HG03139 (cell line): ENCODE data around the gene SLC25A13.

ENCODE experiments used
- ATAC-seq: cut with Tn5 transposase; IDR thresholded peaks from one replicate; pipeline ENCODE4 v1.9.1; 2021; ENCODE audit not compliant: unreplicated experiment

SLC25A13 gene

DNA sequence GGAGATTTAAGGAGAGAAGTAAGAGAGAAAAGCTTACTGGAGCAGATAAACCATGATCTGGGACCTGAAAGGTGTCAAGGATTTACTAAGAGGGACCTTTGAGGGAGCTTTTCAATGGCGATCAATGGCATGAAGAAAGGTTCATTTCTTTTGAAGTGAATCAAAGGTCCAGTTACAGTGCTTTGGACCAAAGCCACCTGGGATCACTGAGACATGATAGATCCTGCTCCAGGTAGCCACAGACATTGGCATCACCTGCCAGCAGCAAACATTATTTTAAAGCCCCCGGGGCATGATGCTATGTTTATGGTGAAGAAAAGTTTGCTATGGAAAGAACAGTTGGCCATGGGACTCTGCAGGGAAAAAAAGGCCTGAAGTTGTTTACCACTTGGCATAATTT is 109.4 kb downstream of the SLC25A13 start:
- no peak for ATAC-seq

DNA sequence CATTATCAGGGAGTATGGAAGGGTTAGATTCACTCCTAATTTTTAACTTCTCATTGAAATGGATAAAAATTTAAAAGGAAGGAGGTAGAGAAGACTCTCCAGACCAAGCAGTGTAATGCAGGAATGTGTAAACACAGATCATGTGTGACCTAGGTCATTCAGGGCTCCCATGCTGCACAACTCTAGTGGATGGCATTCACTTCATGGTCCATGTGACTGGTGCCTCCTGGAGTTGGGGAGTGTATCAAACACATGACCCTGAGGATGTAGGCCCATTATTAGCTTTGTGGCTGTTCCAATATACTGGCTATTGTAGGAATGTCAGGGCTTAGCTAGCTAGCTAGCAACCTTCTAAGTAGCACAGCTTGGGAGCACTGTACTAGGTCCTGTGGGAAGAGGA is 109.9 kb downstream of the SLC25A13 start:
- ATAC-seq = no peak

DNA sequence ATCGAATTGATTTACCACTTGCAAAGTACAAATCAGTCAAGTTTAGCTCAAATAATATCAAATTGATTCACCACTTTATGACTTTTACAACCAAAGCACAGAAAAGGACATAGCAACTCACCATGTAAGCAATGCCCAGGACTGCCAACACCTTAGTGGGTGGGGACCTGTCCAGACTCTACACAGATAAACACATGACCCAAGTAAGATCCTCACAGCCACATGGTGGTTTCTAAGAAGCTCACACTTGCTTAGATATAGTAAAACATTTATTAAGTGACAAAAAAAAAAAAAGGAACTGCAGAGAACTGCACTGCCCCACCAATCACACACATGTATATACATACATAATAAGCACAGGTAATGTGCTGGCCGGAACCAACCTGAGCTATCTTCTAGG is 116.2 kb downstream of the SLC25A13 start:
- ATAC-seq = no peak

GRCh38 chr7:96204601-96205000 is 117.3 kb downstream of the SLC25A13 start:
- no peak for ATAC-seq

DNA sequence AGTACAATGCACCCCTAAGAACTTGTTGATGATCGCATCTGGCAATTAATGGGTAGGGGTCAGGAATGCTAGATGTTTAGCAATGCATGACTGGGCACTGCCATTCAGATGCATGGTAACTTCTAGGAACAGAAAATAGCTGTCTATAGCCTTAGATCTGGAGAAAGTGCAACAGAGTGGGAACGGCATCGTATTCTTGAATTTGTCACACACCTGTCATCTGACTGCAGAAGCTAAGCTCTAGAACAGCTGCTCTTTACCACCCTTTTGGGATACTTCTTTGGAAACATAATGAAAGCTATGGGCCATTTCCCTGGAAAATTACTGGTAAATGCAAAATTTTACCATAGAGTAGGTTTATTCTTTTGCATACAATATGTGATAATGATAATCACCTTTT is 118.1 kb downstream of the SLC25A13 start:
- no peak for ATAC-seq

DNA sequence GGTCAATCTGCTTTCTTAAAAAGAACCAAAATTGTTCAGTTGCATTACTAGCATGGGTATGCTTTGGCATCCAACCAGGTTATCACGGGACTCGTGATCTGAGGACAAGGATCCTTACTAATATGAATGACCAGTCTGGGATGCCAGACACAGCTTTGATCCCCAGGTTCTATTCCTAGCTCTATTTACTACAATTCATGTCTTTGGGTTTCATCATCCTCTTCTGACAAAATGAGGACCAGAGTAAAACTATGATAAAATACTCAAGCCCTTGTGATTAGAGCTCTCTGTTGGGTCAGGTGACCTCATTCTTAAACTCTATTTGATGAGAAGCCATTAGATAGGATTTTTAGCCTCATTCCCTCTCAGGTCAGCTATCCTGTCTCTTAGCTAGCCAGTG is 119.8 kb downstream of the SLC25A13 start:
- ATAC-seq = no peak

- no peak for ATAC-seq
Measured at GRCh38 chr7:96200740-96201139, 121.2 kb downstream of the SLC25A13 start.

DNA sequence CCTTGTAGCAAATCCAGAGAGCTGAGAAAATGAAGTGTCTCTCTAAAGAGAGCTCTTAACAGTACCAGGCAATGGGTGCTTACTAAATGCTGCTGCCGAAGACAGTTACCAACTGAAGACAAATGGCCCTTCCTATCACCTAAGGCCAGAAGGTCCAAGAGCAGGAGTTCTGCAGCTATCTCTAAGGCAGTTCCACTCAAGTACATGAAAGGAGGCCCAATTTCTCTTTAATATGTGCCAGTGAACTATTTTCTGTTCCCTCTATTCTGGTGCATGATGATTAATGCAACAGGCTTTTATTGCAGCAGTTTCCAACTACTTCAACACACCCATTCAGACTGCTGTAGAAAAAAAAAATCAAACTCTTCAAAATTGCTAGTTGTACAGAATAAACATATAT is 122.5 kb downstream of the SLC25A13 start:
- no peak for ATAC-seq

DNA sequence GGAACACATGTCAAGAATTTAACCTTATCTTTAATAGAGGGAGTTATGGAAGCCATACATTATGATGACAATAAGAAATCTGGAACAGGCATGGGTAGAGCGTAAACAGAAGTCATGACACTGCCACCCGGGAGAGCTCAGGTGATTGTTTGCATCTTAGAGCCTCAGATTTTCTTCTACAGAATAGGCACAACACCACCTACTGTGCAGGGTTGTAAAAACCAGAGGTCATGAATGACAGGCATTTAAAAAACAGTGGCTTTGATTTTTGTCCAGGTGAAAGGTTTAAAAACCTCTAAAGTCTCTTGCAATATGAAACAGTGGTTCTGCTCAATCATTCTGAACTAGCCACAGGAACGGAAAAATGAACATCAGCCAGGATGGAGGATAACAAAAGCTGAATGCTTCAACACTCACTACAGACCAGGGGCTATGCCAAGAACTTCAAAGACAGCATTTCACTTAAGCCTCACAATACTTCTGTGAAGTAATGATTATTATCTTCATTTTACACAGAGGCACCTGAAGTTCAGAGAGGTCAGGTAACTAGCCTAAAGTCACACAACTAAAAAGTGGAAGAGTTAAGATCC is 123.8 kb downstream of the SLC25A13 start:
- ATAC-seq = no peak

GRCh38 chr7:96196676-96197075 is 125.2 kb downstream of the SLC25A13 start:
- ATAC-seq = no peak

DNA sequence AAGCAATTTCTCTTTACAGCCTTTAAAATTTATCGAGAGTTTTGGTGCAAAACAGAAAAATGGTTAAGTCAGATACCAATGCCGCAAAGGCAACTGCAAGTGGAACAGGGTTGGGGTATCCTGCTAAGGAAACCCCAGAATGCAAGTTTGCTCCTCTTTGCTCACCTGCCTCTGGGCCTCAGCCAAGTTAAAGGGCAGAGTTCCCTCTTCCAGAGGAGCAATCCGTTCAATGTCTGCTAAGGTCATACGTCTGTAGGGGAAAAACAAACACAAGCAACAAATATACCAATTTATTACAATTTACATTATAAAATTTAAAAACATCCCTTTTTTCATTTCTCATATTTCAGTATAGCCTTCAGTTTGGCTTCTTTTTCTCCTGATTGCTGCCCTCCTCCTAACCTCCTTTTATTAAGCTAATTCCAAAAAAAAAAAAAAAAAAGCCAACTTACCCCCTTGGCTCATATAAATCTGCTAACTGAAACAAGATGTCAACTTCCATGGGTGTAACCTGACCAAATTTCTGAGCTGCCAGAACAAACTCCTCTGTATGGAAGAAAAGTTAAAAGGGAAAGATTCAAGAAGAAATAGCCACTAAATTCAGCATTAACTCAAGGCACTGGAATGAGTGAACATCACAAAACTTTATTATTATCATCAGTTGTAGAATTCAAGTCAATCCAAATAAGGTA is 132.6 kb downstream of the SLC25A13 start:
- ATAC-seq = no peak

- ATAC-seq = no peak
Measured at GRCh38 chr7:96188591-96188991, 133.3 kb downstream of the SLC25A13 start.

DNA sequence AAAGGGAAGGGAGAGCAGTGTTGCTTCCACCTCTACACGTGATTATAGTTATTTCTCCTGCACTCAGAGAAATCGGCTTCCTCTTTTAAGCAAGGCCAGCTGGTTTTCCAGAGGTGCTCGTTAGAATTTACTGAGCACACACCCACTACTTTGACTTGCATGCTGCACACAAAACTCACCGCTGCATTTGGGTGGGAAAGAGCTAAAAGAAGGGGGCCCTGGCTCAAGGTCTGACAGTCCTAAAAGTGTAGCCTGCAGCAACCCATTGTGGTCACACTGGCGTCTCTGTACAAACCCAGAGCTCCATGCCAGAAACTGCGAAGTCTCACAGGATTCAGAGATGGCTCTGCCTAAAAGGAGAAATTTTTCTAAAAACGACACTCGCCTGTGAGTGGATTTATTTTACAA is 133.7 kb downstream of the SLC25A13 start:
- no peak for ATAC-seq

- no peak for ATAC-seq
Measured at GRCh38 chr7:96187735-96188134, 134.2 kb downstream of the SLC25A13 start.

- no peak for ATAC-seq
Measured at GRCh38 chr7:96184783-96185182, 137.1 kb downstream of the SLC25A13 start.

DNA sequence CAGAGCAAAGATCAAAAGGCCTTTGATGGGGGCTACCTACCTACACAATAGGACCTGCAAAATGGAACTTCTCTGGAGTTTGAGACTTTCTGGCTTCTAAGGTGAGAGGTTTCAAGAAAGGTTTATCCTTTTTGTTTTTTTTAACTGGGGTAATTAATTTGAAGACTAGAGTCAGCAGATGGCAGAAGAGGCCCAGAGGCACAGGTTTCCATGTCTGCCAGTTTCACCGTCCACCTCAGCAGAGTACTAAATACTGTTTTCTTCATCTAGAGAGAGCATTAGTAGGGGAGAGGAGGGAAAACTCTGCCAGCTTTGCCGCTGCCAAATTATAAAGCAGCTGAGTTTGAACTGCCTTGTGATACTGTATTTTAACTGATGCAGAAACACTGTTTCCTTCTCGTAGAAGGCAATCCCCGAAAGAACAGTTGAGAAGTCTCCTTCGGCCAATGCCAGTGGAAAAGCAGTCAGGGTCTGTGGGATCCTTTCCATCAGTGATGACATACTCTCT is 138.7 kb downstream of the SLC25A13 start:
- no peak for ATAC-seq

DNA sequence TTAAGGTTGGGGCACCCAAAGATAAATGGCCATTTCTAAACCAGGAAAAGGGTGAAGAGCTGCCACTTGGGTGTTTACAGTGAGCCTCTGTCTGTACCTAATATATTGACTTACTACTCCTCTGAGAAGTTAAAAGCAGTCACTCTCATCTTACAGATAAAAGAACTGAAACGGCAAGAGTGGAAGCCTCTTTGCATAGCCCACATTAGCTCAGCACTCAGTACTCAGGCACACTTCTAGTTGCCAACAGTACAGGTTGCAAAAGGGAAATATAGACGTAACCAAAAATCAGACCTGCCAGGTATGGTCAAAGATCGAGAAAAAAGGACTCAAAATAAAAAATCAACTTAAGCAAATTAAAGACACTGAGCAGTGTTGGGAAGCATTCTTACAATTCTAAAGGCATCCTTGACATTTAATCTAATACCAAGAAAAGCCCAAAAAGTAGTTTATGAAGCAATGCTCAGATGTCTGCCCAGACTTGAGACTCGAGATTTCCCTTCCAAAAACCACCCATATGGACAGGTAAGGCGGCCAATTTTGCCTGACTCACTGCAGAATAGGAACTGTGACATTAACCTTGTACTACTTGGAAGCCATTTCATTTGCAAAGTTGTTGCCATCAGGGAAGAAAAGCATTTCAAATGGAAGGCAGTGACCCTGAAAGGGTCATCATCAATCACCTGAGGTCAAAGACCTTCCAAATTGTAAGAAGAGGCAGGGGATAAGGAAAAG is 139.3 kb downstream of the SLC25A13 start:
- no peak for ATAC-seq

GRCh38 chr7:96181174-96181573 is 140.7 kb downstream of the SLC25A13 start:
- ATAC-seq = no peak

DNA sequence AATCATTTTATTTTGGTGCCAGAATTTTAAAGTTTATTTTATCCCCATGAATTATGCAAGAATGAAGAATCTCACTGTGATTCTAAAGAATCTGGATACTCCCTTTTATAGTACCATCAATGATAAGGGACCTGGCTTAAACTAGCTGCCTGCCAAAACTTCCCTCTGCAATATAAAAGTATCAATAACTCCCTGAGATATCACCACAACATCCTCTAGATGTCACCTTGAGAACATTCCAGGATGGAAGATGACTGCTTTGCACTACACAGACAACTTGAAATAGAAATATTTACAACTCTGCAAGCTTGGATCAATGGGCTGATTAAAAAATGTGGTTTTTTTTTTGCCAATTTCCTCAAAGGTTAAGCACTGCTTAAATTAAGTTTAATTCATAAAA is 142.1 kb downstream of the SLC25A13 start:
- no peak for ATAC-seq

DNA sequence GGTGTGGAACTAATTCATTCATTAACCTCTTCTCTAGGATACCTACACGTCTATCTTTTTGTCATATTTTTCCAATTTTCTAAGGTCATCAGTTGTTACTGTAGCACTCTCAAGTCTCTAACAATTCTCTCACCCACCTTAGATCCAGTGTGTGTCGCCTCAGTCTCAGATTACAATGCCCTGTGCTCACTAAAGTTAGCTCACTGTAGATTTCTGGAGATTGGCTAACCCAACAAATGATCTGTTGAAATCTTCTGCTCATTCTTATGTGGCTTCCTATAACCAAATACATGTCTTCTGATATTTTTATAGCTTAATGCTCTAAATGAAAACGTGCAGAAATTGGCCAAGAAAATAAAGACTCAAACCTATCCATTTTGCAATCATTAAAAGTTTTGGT is 142.6 kb downstream of the SLC25A13 start:
- no peak for ATAC-seq

DNA sequence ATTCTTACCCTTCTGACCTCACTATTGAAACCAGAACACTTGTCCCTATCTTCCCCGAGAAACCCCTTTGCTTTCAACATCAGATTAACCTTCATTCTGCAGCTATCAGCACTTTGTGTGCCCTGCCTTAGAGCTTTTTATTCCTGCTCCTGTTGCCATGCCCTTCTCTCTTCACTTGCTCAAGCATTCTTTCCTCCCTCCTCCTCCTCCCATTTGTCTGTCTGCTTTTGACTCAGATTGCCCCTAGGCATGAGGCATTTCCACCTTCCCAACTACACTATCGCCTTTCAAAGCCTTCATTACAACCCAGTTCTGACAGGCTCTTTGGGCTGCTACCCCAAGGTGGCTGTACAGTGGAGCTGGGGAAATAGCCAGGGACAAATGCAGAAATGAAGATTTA is 143.3 kb downstream of the SLC25A13 start:
- ATAC-seq = no peak

- no peak for ATAC-seq
Measured at GRCh38 chr7:96177353-96177752, 144.5 kb downstream of the SLC25A13 start.
